H1 (cell line): ENCODE data around the gene PRAME.

Source experiments
- CTCF ChIP-seq, 3 experiments: IDR thresholded peaks; 1 replicate in 2 of 3; 2 replicates in 1 of 3; pipeline versions ENCODE4 v1.5.1 to v1.6.1; 2011; ENCODE audit warnings: low read length in 3 of 3, mild to moderate bottlenecking in 3 of 3, inconsistent platforms in 2 of 3, low read depth in 1 of 3, moderate library complexity in 1 of 3; ENCODE audit not compliant: insufficient read depth in 1 of 3; ENCODE audit errors: control extremely low read depth in 1 of 3
- MAFK ChIP-seq: IDR thresholded peaks from 2 replicates; pipeline ENCODE4 v1.6.1; 2012; ENCODE audit warnings: low read depth, mild to moderate bottlenecking, improper control_type of control experiment, low read length
- SP1 ChIP-seq: IDR thresholded peaks from 2 replicates; pipeline ENCODE4 v1.6.1; 2011; ENCODE audit warnings: low read depth, low read length

DNA sequence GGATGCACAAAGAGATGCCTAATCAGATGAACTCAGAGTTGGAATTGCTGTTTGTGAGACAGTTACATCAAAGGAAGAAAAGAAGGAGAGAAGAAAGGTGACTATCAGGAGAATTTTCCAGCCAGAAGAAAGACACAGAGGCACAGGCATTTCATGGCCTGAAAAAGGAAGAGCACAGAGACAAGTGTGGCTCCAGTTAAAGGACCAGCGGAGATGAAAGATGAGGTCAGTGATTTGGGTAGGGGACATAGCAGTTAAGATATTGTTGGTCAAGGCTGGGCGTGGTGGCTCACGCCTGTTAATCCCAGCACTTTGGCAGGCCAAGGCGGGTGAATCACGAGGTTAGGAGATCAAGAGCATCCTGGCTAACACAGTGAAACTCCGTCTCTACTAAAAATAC, 35.6 kb downstream of the PRAME start:
- TF ChIP-seq MAFK (no peak), CTCF (IDR thresholded peaks at IDR 0.05; ENCODE audit: control extremely low read depth in 1 of 3, insufficient read depth in 1 of 3, low read depth in 1 of 3, low read length in 3 of 3) (no peak), SP1 (no peak)
